Activated CD8-positive, alpha-beta memory T cell treated with anti-CD3 and anti-CD28 coated beads for 4 hours (primary cell): Measurements from ENCODE around the gene GPR65.

Source experiments
- DNase-seq, 2 donors: peaks; one replicate each; pipeline ENCODE4 v3.0.0-alpha.2; 2020; ENCODE audit warnings: low read depth in 2 of 2

GPR65 gene

GRCh38 chr14:88039197-88039596 lies 34.3 kb downstream of the GPR65 start:
- DNase-seq = no peak

- DNase-seq = no peak
Measured at GRCh38 chr14:88040146-88040545, 35.2 kb downstream of the GPR65 start.

- DNase-seq = no peak
Measured at GRCh38 chr14:88043529-88044443, 38.9 kb downstream of the GPR65 start.

GRCh38 chr14:88044444-88044758 lies 39.5 kb downstream of the GPR65 start:
- no peak for DNase-seq

- DNase-seq = no peak
Measured at GRCh38 chr14:88044776-88045446, 40.0 kb downstream of the GPR65 start.

GRCh38 chr14:88045705-88046104 lies 40.8 kb downstream of the GPR65 start:
- no peak for DNase-seq

GRCh38 chr14:88048351-88048750 lies 43.4 kb downstream of the GPR65 start:
- DNase-seq = no peak

- DNase-seq = no peak
Measured at GRCh38 chr14:88049266-88049665, 44.3 kb downstream of the GPR65 start.

GRCh38 chr14:88049936-88050335 lies 45.0 kb downstream of the GPR65 start:
- no peak for DNase-seq

GRCh38 chr14:88060576-88060975 lies 55.6 kb downstream of the GPR65 start:
- DNase-seq = no peak

GRCh38 chr14:88063811-88064210 lies 58.9 kb downstream of the GPR65 start:
- no peak for DNase-seq
